Panc1 (cell line): ENCODE data around the gene INPP5F.

Source experiments
- CTCF ChIP-seq: fragments of 450-650 bp; IDR thresholded peaks from 2 replicates; pipeline ENCODE4 v1.5.1; 2017; ENCODE audit warnings: mild to moderate bottlenecking
- TCF7L2 ChIP-seq: IDR thresholded peaks from 2 replicates; pipeline ENCODE4 v1.6.1; 2011; ENCODE audit warnings: mild to moderate bottlenecking, low read depth, low read length, inconsistent platforms

GRCh38 chr10:119811122-119811521 is 85.3 kb downstream of the INPP5F start:
- TF ChIP-seq CTCF (no peak), TCF7L2 (no peak)
